SK-N-SH (cell line): Measurements from ENCODE around the gene RRP1B. TPM values are rescaled to one million over a fixed set of nuclear protein-coding genes. Genes with fewer than 3 reads are reported as not detected.

Experiments
- CTCF ChIA-PET: fragments of 300-600, 350-600 bp; formaldehyde crosslinking; extraction: SDS; loops from one replicate; lab custom pipeline; 2021; lab: Yijun Ruan, JAX
- POLR2A ChIA-PET: fragments of 350-600 bp; sonication (Branson Sonifier 250); formaldehyde crosslinking; extraction: SDS; loops from one replicate; lab custom pipeline; 2020; ENCODE audit warnings: antibody characterized with exemption, inconsistent platforms; lab: Yijun Ruan, JAX
- DNase-seq: peaks from one replicate; pipeline ENCODE4 v3.0.0; 2012
- H2AFZ ChIP-seq: fragments of 200-600 bp; sonication (generic); 2 replicates; pipeline ENCODE4 v1.8.1; 2016; ENCODE audit warnings: antibody characterized with exemption, mild to moderate bottlenecking, low read depth
- H3F3A ChIP-seq: fragments of 200-600 bp; sonication (generic); replicated peaks from 2 replicates; pipeline ENCODE3; 2016; ENCODE audit warnings: antibody characterized with exemption, mild to moderate bottlenecking; ENCODE audit not compliant: insufficient read depth
- H3K27ac ChIP-seq, 2 experiments: fragments of 200-500 bp in 1 of 2; fragments of 200-600 bp in 1 of 2; sonication (Bioruptor generic) in 1 of 2; sonication (generic), shearing (Covaris generic) in 1 of 2; 2 replicates each; pipeline versions ENCODE4 v1.5.1 to v1.6.1; 2014 to 2016; ENCODE audit warnings: low read depth in 2 of 2, inconsistent platforms in 1 of 2, low read length in 1 of 2, mild to moderate bottlenecking in 1 of 2, mixed read lengths in 1 of 2
- H3K27me3 ChIP-seq: fragments of 200-600 bp; sonication (generic), shearing (Covaris generic); 2 replicates; pipeline ENCODE4 v1.6.1; 2016; ENCODE audit warnings: mixed run types; ENCODE audit not compliant: insufficient read depth
- H3K36me3 ChIP-seq, 2 experiments: fragments of 200-500 bp in 1 of 2; fragments of 200-600 bp in 1 of 2; sonication (Bioruptor generic) in 1 of 2; sonication (generic) in 1 of 2; replicated peaks in 1 of 2; 2 replicates each; pipeline versions ENCODE3 to v1.5.1; 2014 to 2016; ENCODE audit warnings: low read length in 1 of 2, mild to moderate bottlenecking in 1 of 2; ENCODE audit not compliant: insufficient read depth in 2 of 2, control insufficient read depth in 1 of 2
- H3K4me1 ChIP-seq, 2 experiments: fragments of 200-500 bp in 1 of 2; fragments of 200-600 bp in 1 of 2; sonication (Bioruptor generic) in 1 of 2; sonication (generic), shearing (Covaris generic) in 1 of 2; 2 replicates each; pipeline versions ENCODE4 v1.5.1 to v1.6.1; 2014 to 2016; ENCODE audit warnings: low read depth in 1 of 2, low read length in 1 of 2, mixed run types in 1 of 2; ENCODE audit not compliant: insufficient read depth in 2 of 2, control insufficient read depth in 1 of 2
- H3K4me2 ChIP-seq: fragments of 200-600 bp; sonication (generic), shearing (Covaris generic); 2 replicates; pipeline ENCODE4 v1.6.1; 2017; ENCODE audit warnings: mixed run types
- H3K4me3 ChIP-seq, 2 experiments: fragments of 200-500 bp in 1 of 2; fragments of 200-600 bp in 1 of 2; sonication (Bioruptor generic) in 1 of 2; sonication (generic), shearing (Covaris generic) in 1 of 2; 2 replicates each; pipeline versions ENCODE4 v1.5.1 to v1.8.1; 2014 to 2016; ENCODE audit warnings: low read depth in 2 of 2, inconsistent platforms in 1 of 2, low read length in 1 of 2, mild to moderate bottlenecking in 1 of 2, mixed read lengths in 1 of 2, moderate library complexity in 1 of 2
- H3K79me2 ChIP-seq: fragments of 200-600 bp; sonication (generic); 2 replicates; pipeline ENCODE4 v1.8.1; 2017; ENCODE audit warnings: mild to moderate bottlenecking; ENCODE audit not compliant: insufficient read depth
- H3K9ac ChIP-seq: fragments of 200-600 bp; sonication (generic); 2 replicates; pipeline ENCODE4 v1.6.1; 2017; ENCODE audit warnings: mixed run types
- H3K9me2 ChIP-seq: fragments of 200-600 bp; sonication (generic); 2 replicates; pipeline ENCODE4 v1.6.1; 2017; ENCODE audit warnings: mixed run types
- H3K9me3 ChIP-seq: fragments of 200-600 bp; sonication (generic); 2 replicates; pipeline ENCODE4 v1.6.1; 2017; ENCODE audit warnings: mixed run types, mild to moderate bottlenecking, moderate library complexity
- H4K20me1 ChIP-seq: fragments of 200-600 bp; sonication (generic); 2 replicates; pipeline ENCODE4 v1.6.1; 2017; ENCODE audit warnings: mild to moderate bottlenecking, mixed run types; ENCODE audit not compliant: insufficient read depth
- CTCF ChIP-seq: fragments of 200-600 bp; sonication (generic); IDR thresholded peaks from 2 replicates; pipeline ENCODE4 v1.6.1; 2017; ENCODE audit warnings: antibody characterized with exemption, mild to moderate bottlenecking, moderate library complexity
- ELF1 ChIP-seq: IDR thresholded peaks from 2 replicates; pipeline ENCODE4 v1.4.0; 2012
- EZH2phosphoT487 ChIP-seq: fragments of 200-600 bp; sonication (generic); IDR thresholded peaks from 2 replicates; pipeline ENCODE4 v1.6.1; 2017; ENCODE audit warnings: low read depth, mixed run types, mild to moderate bottlenecking, antibody characterized with exemption, moderate library complexity, borderline replicate concordance
- FOXJ3 ChIP-seq: sonication (generic); formaldehyde crosslinking; IDR thresholded peaks from 2 replicates; pipeline ENCODE4 v1.5.1; 2020; ENCODE audit warnings: mild to moderate bottlenecking, missing genetic modification reagents
- FOXM1 ChIP-seq: IDR thresholded peaks from 2 replicates; pipeline ENCODE4 v1.4.0; 2012; ENCODE audit warnings: low read depth, mild to moderate bottlenecking
- MAX ChIP-seq: IDR thresholded peaks from 2 replicates; pipeline ENCODE4 v1.4.0; 2012; ENCODE audit warnings: low read depth
- MEF2A ChIP-seq: IDR thresholded peaks from 2 replicates; pipeline ENCODE4 v1.4.0; 2012; ENCODE audit warnings: low read depth, borderline replicate concordance
- MXI1 ChIP-seq: IDR thresholded peaks from 2 replicates; pipeline ENCODE4 v1.6.1; 2012; ENCODE audit warnings: mild to moderate bottlenecking, low read depth, low read length, improper control_type of control experiment
- RCOR1 ChIP-seq: fragments of 150-350 bp; IDR thresholded peaks from 2 replicates; pipeline ENCODE4 v1.6.1; 2017; ENCODE audit warnings: antibody characterized with exemption, low read length
- REST ChIP-seq: IDR thresholded peaks from 2 replicates; pipeline ENCODE4 v1.6.1; 2012; ENCODE audit warnings: mild to moderate bottlenecking, low read depth, low read length, moderate library complexity
- RFX5 ChIP-seq: IDR thresholded peaks from 2 replicates; pipeline ENCODE4 v1.6.1; 2012; ENCODE audit warnings: mild to moderate bottlenecking, improper control_type of control experiment, low read length
- SIN3A ChIP-seq: IDR thresholded peaks from 2 replicates; pipeline ENCODE4 v1.6.1; 2012; ENCODE audit warnings: low read depth, mild to moderate bottlenecking, low read length, moderate library complexity, borderline replicate concordance
- SMC3 ChIP-seq: IDR thresholded peaks from 2 replicates; pipeline ENCODE4 v1.6.1; 2012; ENCODE audit warnings: low read depth, low read length, improper control_type of control experiment
- TCF12 ChIP-seq: IDR thresholded peaks from 2 replicates; pipeline ENCODE4 v1.4.0; 2012
- YY1 ChIP-seq: IDR thresholded peaks from 2 replicates; pipeline ENCODE4 v1.4.0; 2012; ENCODE audit warnings: low read depth, mild to moderate bottlenecking
- ZBTB33 ChIP-seq: IDR thresholded peaks from 2 replicates; pipeline ENCODE4 v1.4.0; 2012; ENCODE audit warnings: low read depth, borderline replicate concordance
- WGBS: methylation state at CpG from one replicate; pipeline ENCODE4 v1.1.6; 2017; ENCODE audit warnings: low lambda C conversion rate; 5-methylcytosine and 5-hydroxymethylcytosine counted together
- polyA plus RNA-seq, 3 experiments: library from polyadenylated mRNA; depleted of rRNA; stranded (reverse); fragments of >200 nt; gene quantifications; 2 replicates each; pipeline ENCODE4 v1.2.3, GENCODE V29; 2012

The RRP1B gene
- polyA plus RNA-seq, 1 of the 3 experiments (the other 2 are of a cell fraction) = 10.4 TPM

- no peak; the same call in 1 of the 2 replicates for TF ChIP-seq REST
- TF ChIP-seq ELF1 = peak; percentile 58; the same call in 1 of the 2 replicates
- TF ChIP-seq FOXJ3 (CRISPR knock-in tag) = peak; percentile 55; the same call in 1 of the 2 replicates
- peak; percentile 65 for TF ChIP-seq TCF12
- TF ChIP-seq ZBTB33 = no peak
- TF ChIP-seq MEF2A = no peak
- peak; percentile 36; the same call in 1 of the 2 replicates for TF ChIP-seq FOXM1
- TF ChIP-seq YY1 = no peak
- no peak for TF ChIP-seq SMC3
- TF ChIP-seq CTCF = peak; percentile 39
- TF ChIP-seq SIN3A = peak; percentile 85
These were observed 69.4 kb downstream of the RRP1B start (continued) for GRCh38 chr21:43728467-43729390.

GRCh38 chr21:43731476-43731875, 72.1 kb downstream of the RRP1B start:
- H3K9me2 ChIP-seq = no peaks in the 10 kb centered on the region
- no peak overlapping the region for H2AFZ ChIP-seq
- peaks cover 2 to 12% of the 10 kb centered on the region in 2 experiments for H3K36me3 ChIP-seq
- H3K27me3 ChIP-seq = no peaks in the 10 kb centered on the region
- TF ChIP-seq REST (no peak), RFX5 (no peak), MXI1 (no peak), RCOR1 (no peak), EZH2phosphoT487 (no peak), FOXJ3 (CRISPR knock-in tag) (no peak), MAX (no peak), ELF1 (no peak)
- WGBS = 89% methylated on average over 5 of the region's 6 CpGs
- H3K9me3 ChIP-seq = no peaks in the 10 kb centered on the region
- H3K9ac ChIP-seq = no peak overlapping the region
- no peak overlapping the region for H3K27ac ChIP-seq
- H3K4me2 ChIP-seq = no peak overlapping the region
- H3F3A ChIP-seq = peaks cover 21% of the 10 kb centered on the region
- no peak for DNase-seq
- H4K20me1 ChIP-seq = 0 out of 2 replicates have a peak, but pooled peaks cover 16% of the 10 kb centered on the region
- H3K79me2 ChIP-seq = peaks cover 75% of the 10 kb centered on the region
- H3K4me3 ChIP-seq = no peak overlapping the region
- ChIA-PET POLR2A (no interaction called here), CTCF (no interaction called here)
- peaks cover 20 to 32% of the 10 kb centered on the region in 2 experiments; a peak in 3 of 4 replicates for H3K4me1 ChIP-seq
